Endothelial cell (in vitro differentiated cells): ENCODE data around the gene SLC7A11. TPM values are rescaled to one million over a fixed set of nuclear protein-coding genes. Genes with fewer than 3 reads are reported as not detected.

ENCODE experiments used
- DNase-seq: peaks from one replicate; pipeline ENCODE4 v3.0.0; 2021; ENCODE audit warnings: low spot score
- H3K27ac Mint-ChIP-seq: one replicate; pipeline ENCODE4 v1.8.0; 2021; ENCODE audit warnings: mixed read lengths, inconsistent platforms; ENCODE audit not compliant: unreplicated experiment
- H3K27me3 Mint-ChIP-seq: one replicate; pipeline ENCODE4 v1.8.0; 2021; ENCODE audit warnings: mild to moderate bottlenecking, moderate library complexity, mixed read lengths, inconsistent platforms; ENCODE audit not compliant: unreplicated experiment
- H3K36me3 Mint-ChIP-seq: one replicate; pipeline ENCODE4 v1.8.0; 2021; ENCODE audit warnings: mild to moderate bottlenecking, low read depth, mixed read lengths, inconsistent platforms; ENCODE audit not compliant: unreplicated experiment
- H3K4me1 Mint-ChIP-seq: one replicate; pipeline ENCODE4 v1.8.0; 2021; ENCODE audit warnings: mild to moderate bottlenecking, mixed read lengths, inconsistent platforms; ENCODE audit not compliant: unreplicated experiment
- H3K4me3 Mint-ChIP-seq: one replicate; pipeline ENCODE4 v1.8.0; 2021; ENCODE audit warnings: mild to moderate bottlenecking, mixed read lengths, inconsistent platforms; ENCODE audit not compliant: unreplicated experiment
- H3K9me3 Mint-ChIP-seq: one replicate; pipeline ENCODE4 v1.8.0; 2021; ENCODE audit warnings: mixed read lengths, inconsistent platforms; ENCODE audit not compliant: unreplicated experiment
- CTCF ChIP-seq: fragments of 200-600 bp; sonication (generic); IDR thresholded peaks from one replicate; pipeline ENCODE4 v1.5.0; 2021; ENCODE audit warnings: antibody characterized with exemption; ENCODE audit not compliant: unreplicated experiment
- total RNA-seq: library from RNA; stranded (reverse); fragmentation: NEBNext Ultra II Directional; extraction: Animal tissue kit (Norgen Biotek cat#: 25700); gene quantifications from one replicate; pipeline ENCODE4 v1.2.1, GENCODE V29; 2021; ENCODE audit not compliant: unreplicated experiment

Gene SLC7A11
- total RNA-seq, 1 donor from 2014 or later = 5.1 TPM

DNA sequence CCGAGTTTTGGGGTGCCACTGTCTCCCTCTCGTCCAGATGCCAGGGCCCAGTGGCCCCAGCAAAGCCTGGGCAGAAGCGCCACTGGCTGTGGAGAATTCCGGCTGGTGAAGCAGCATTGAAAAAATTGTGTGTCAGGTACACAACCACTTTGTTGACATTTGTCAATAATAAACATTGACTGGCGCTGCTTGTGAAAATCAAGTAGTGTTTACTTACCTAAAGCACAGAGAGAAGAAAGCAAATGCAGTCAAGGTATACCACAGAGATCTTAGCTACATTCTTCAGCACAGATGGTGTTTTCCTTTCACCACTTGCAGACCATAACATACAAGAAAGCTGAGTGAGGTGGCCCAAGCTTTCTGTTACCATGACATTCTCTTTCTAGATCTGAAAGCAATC, 14.5 kb upstream of the SLC7A11 start:
- no peak for DNase-seq
- Mint-ChIP-seq H3K27me3 (no peaks in the 10 kb centered on the region), H3K27ac (no peak overlapping the region), H3K36me3 (no peaks in the 10 kb centered on the region), H3K4me1 (peaks cover 8% of the 10 kb centered on the region), H3K9me3 (no peaks in the 10 kb centered on the region), H3K4me3 (no peak overlapping the region)
- no peak for TF ChIP-seq CTCF

DNA sequence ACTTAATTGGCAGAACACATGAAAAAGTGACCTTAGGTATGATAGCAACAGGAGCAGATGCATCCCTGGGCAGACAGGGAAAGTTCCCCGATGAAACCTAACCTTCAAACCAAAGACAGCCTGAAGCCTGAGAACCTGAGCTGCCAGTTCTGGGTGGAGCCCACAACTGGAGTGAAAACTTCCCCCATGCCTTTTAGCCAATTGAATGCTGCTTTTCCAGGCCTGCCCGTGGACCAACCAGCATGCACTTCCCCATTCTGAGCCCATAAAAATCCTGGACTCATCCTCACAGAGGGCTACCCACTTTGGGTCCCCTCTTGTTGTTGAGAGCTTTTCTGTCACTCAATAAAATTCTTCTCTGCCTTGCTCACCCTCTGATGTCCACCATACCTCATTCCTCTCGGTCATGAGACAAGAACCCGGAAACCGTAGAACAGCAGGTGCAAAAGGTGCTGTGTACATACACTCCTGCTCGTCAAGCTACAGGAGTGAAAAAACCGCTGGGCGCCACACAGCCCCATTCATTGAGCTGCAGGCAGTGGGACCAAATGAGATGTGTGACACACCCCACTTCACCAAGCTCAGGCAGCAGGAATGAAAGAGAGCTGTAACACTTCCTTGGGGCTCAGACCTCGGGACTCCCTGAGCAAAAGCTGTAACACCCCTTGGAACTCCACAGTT, 13.9 kb upstream of the SLC7A11 start:
- Mint-ChIP-seq H3K4me3 (no peak overlapping the region), H3K4me1 (peaks cover 3% of the 10 kb centered on the region)
- TF ChIP-seq CTCF = no peak

GRCh38 chr4:138252551-138252950, 10.4 kb upstream of the SLC7A11 start:
- no peaks in the 10 kb centered on the region for H3K9me3 Mint-ChIP-seq
- no peak for DNase-seq
- TF ChIP-seq CTCF = no peak
- no peak overlapping the region for H3K27ac Mint-ChIP-seq
- no peaks in the 10 kb centered on the region for H3K36me3 Mint-ChIP-seq
- peaks cover 6% of the 10 kb centered on the region for H3K4me1 Mint-ChIP-seq
- H3K4me3 Mint-ChIP-seq = no peak overlapping the region
- H3K27me3 Mint-ChIP-seq = no peaks in the 10 kb centered on the region

More for the DNA sequence above, 13.9 kb upstream of the SLC7A11 start:
- Mint-ChIP-seq H3K36me3 (no peaks in the 10 kb centered on the region), H3K27me3 (no peaks in the 10 kb centered on the region), H3K9me3 (no peaks in the 10 kb centered on the region), H3K27ac (no peak overlapping the region)
- no peak for DNase-seq

DNA sequence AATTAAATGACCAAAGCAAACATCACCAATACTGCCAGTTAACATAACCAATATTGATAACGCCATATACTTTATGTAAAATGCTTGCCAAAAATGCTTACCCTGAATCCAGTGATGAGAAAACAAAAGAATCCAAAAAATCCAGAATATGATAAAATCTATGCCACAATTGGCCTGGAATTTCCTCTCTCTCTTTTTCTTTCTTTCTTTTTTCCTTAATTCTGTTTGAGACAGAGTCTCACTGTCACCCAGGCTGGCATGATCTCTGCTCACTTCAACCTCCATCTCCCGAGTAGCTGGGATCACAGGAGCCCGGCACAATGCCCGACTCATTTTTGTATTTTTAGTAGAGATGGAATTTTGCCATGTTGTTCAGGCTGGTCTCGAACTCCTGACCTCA, 9.8 kb upstream of the SLC7A11 start:
- H3K9me3 Mint-ChIP-seq = no peaks in the 10 kb centered on the region
- H3K27me3 Mint-ChIP-seq = no peaks in the 10 kb centered on the region
- H3K27ac Mint-ChIP-seq = no peak overlapping the region
- H3K36me3 Mint-ChIP-seq = no peaks in the 10 kb centered on the region
- H3K4me1 Mint-ChIP-seq = peaks cover 6% of the 10 kb centered on the region
- no peak overlapping the region for H3K4me3 Mint-ChIP-seq
- no peak for DNase-seq
- TF ChIP-seq CTCF = no peak

GRCh38 chr4:138249132-138249531, 7.0 kb upstream of the SLC7A11 start:
- no peaks in the 10 kb centered on the region for H3K9me3 Mint-ChIP-seq
- H3K36me3 Mint-ChIP-seq = no peaks in the 10 kb centered on the region
- H3K4me1 Mint-ChIP-seq = peaks cover 6% of the 10 kb centered on the region
- H3K27me3 Mint-ChIP-seq = no peaks in the 10 kb centered on the region
- no peak overlapping the region for H3K4me3 Mint-ChIP-seq
- TF ChIP-seq CTCF = no peak
- no peak for DNase-seq
- no peak overlapping the region for H3K27ac Mint-ChIP-seq
